GM19351 (cell line): Measurements from ENCODE around the gene STEAP3.

Source experiments
- ATAC-seq: cut with Tn5 transposase; IDR thresholded peaks from one replicate; pipeline ENCODE4 v1.9.1; 2021; ENCODE audit warnings: mild to moderate bottlenecking, moderate library complexity; ENCODE audit not compliant: unreplicated experiment

STEAP3 gene

DNA sequence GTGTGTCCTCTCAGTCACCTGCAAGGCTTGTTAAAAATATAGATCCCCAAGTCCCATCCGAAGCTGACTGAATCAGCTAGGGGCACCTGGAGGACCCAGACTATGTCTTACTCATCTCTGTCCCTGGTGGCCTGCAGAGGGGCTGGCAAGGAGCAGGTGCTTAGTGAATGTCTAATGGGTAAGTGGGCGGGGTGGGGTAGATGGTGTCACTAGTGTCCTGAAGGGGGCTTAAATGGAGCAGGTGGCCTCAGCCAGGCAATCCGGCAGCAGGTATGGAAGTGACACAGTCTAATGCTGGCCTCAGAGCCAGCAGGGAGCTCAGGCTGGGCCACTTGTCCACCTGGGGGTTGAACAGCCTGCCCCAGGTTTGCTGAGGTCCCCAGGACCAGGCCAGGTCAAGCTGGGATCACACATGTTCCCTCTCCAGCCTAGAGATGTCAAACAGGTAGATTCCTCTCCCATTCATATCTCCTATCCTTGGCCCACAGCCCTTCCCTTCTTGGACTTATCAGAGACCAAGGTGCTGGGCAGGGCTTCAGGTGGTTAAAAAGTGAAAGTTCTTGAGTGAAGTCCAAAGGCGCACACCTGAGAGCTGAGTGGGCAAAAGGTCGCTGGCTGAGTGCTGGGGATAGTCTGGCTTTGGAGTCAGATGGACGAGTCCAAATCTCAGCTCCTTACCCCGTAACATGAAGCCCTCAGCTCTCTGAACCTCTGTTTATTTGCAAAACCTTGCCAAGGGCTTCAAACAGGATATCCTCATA, 1.7 kb downstream of the STEAP3 start:
- ATAC-seq: no peak

DNA sequence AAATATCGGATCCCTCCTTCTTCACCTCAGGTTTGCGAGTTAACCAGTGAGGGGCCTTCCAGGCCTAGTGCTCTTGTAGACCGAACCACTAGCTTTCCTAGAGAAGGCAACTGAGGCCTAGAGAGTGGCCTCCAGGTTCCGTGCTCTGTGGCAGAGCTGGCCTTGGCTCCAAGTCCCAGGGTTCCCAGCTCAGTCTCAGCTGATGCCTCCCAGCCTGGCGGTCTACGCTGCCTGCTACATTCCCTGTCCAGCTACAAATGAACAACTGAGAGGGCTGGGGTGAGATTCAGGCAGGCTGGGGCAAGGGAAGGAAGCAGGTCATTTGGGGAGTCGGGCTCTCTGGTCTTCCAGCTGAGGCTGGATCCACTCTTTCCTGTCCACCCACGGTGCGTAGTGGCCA, 2.3 kb downstream of the STEAP3 start:
- no peak for ATAC-seq

DNA sequence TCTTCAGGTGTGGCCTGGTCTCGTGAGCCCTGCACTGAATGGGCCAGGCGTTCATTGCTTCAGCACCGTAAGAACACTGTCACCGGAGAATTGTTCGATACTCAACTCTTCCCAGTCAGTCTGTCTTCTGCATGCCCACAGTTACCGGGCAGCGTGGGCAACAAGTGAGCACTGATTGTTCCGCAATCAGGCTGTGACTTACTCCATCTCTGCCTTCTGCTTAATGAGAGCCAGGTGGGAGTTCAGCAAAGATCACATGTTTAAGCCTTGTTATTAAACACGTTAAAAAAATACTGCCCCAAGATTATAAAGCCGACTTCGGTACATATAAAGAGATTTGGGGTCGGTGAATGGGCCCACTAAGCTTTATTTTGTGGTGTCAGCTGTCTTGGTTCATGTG, 3.7 kb downstream of the STEAP3 start:
- no peak for ATAC-seq

DNA sequence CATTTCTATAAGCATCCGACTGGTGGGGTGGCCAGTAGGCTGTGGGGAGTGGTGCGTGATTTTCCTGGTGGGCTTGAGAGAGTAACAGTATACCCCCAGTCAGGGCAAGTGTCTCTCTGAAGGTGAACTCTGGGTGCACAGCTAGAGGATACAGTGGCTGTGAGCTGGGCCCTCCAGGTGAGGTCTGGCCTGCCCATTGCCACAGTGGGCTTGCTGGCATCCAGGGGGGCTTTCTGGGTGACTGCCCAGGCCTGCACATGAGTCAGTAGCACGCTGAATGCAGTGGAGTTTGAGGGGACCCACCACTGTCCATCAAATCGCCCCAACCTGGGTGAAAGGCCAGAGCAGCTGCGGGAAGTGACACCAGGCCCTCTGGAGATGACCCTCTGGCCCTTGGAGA, 4.5 kb downstream of the STEAP3 start:
- ATAC-seq: no peak

DNA sequence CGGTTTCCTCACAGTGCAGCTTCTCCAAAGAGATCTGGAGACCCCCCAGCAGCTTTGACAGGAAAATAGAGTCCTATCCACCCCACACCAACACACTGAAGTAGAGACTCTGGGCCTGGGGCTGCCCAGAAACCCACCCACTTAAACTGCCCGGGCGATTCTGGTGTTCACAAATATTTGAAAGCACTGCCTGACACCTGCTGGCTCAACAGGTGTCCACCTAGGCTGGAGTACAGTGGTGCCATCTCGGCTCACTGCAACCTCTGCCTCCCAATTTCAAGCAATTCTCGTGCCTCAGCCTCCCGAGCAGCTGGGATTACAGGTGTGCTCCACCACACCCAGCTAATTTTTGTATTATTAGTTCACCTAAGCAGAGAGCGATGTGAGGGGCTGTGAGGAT, 5.3 kb downstream of the STEAP3 start:
- ATAC-seq: no peak

DNA sequence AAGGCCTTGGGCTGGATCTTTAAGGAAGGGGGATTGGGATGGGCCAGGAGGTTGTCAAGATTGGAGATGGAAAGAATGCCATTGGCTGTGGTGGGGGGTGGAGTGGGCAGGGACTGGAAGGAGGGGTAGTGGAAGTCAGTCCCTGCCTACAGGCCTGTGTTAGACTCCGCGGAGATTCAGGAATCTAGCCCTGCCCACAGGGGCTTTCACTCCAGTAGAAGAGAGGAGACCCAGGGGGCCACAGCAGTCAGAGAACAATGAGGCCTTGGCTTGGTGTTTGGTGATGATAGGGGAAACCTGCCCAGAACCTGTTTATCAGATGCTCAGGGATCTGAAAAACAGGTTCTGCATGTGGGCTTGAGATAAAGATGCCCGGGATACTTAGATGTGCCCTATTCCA, 6.1 kb downstream of the STEAP3 start:
- ATAC-seq: no peak

DNA sequence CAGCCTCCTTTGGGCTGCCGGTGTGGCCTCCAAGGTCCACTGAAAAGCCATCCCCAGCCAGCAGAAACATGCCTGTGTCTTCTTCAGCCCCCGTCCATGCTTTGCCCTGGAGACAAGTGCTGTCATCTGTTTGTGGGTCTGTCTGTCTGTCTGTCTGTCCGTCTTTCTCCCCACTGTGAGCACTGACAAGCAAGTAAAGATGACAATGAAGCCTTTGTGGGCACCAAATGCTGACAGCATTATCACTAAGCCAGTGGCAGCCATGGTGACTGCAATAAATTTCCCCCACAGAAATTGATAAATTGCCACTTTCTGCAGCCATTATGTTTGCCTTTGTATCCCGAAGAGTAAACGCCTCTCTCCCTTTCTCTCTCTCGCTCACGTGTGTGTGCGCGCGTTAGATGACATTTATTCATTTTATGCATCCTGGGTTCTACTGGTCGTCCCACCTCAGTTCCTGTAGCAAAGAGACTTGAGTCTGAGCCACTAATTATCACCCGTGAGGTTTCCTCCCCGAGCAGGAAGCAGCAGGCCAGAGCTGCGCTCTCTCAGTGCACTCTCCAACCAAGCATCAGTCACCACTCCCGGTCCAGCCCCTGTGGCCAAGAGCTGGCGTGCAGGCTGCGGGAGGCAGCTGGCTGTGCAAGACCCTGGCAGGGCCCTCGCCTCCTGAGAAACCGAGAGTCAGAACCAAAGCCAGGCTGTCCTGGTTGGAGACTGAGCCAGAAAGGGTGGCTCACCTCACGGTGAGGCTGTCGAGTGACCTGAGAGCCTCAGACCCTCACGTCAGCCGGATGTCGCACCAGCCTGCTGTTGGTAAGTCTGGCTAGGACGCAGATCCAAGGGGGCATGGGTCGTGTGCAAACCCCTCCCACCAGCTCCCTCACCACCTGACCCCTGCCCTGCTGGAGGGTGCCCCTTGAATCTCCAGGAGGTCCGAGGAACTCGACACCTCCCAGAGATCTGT, 6.9 kb downstream of the STEAP3 start:
- no peak for ATAC-seq

DNA sequence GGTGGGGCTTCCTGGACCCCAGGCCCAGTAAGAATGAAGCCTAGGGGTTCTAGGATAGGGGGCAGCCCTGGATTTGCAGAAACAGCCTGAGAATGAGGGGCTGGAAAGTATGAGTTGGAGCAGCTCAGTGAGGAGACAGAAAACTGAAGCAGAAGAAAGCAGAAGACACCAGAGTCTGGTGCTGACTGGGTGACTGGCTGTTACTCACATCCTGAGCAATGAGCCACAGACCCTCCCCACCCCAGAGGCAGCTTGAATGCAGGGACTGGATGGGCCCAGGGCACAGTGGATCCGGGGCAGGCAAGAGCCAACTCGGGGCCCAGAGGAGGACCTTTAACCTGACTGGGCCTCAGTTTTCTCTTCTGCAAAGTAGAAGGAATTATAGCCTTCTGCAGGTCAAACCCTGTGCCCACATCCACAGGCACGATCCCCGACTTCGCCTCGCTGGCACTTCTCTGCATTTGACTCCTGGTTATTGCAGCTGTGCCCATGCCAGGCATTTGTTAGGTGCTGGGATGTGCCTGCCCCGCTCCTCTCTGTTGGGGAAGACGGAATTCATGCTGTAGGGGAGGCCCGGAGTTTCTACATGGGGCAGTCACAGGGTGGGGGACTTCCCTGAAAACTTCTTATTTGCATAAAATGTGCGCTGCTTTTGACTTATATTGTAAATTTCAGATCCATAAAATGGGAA, 8.5 kb downstream of the STEAP3 start:
- peak; percentile 51 for ATAC-seq

DNA sequence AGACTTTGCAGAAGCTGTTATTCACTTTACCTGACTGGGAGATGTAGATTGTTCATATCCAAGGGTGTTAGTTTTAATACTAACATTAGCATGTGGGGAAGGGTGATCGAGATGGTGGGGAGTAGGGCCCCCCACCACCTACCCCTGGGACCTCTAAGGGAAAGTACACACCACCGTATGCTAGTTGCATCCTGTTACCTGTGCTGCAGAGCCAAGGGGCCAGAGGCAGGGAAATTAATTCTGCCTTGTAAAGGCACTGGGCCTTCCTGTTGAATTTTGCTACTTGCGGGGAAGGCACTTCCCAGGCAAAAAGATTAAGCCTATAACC, 9.0 kb downstream of the STEAP3 start:
- ATAC-seq: no peak

DNA sequence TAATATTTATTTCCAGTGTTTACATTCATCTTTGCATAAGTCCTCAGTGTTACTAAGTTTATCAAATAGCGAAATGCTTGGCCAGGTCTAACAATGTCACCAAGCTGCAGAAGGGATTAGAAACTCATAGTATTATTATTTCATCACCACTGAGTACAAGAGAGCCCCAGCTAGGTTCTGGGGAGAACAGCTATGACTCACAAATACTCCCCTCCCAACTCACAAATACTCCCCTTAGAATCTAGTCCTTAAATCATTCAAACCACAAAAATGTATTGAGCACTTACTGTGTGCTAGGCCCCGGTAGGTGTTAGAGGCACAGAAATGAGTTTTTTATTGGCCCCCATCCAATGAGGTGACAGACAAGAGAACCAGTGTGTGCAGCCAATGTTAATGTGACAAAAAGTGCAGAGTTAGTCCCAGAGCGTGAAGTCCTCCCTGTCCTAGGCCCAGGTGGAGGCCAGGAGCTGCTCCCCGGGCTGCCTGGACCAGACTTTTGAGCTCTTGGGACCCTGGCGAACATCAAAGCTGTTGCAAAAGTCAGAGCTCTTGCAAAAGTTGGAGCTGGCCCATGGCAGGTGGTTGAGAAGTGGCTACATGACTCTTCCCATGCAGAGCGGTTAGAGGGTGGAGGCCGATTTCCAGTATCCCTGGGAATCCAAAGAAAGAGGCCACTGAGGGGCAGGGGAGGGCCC, 9.8 kb downstream of the STEAP3 start:
- ATAC-seq: peak; percentile 57

DNA sequence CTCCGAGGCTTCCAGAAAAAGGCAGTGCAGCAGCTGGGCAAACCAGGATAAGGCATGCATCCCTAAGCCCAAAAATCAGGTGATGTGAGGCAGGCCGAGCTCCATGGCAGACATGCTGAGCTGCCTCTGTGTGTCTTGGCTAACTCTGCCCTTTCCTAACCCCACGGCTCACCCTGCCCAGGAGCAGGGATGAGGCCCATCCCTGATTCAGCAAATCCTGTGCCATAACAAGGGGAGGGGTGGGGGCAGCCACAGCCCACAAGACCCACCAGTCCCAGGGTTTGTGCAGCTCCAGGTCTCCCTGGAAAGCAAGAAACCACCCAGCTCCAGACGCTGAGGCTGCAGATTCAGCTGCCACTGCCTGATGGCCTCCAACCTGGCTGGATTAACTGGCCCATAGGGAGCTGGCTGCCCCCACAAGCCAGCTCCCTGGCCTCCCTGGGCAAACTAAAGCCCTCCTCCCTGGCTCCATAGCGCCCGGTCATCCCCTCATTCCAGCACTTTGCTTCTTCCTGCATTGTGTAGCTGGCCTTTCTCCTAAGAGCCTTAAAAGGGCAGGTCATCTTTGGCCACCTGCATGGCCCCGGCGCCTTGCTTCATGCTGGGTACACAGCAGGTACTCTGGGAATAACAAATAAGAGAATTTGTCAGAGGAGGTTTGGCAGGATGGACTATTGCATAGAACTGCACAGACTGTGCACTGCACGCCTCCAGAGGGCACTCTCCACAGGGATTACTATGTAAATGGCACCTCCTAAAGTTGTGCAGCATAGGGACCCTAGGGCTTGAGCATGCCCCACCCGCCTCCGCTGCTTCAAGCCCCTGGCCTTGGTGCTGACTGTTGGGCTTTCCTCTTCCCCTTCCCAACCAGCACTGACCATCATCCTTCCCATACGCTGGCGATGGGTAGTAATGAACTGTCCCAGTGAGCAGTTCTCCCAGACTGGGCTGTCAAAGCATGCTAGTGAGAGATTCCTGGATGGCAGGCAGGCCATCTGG, 10.7 kb downstream of the STEAP3 start:
- ATAC-seq: peak; percentile 22

DNA sequence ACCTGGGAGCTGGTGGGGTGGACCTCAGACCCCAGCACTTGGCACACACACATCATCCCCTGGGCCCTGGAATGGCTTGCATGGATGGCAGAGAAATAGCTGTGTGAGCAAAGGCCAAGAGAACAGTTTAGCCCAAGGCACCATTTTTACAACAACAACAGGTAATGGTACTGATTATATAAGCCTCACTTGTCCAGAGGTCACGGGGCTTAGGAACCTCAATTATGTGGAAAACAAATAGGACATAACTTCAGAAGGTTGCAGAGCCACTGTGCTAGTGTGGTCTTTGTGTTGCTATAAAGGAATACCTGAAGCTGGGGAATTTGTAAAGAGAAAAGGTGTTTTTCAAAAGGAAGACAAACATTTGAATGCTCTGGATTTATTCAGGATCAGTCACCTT, 13.2 kb downstream of the STEAP3 start:
- ATAC-seq: no peak

DNA sequence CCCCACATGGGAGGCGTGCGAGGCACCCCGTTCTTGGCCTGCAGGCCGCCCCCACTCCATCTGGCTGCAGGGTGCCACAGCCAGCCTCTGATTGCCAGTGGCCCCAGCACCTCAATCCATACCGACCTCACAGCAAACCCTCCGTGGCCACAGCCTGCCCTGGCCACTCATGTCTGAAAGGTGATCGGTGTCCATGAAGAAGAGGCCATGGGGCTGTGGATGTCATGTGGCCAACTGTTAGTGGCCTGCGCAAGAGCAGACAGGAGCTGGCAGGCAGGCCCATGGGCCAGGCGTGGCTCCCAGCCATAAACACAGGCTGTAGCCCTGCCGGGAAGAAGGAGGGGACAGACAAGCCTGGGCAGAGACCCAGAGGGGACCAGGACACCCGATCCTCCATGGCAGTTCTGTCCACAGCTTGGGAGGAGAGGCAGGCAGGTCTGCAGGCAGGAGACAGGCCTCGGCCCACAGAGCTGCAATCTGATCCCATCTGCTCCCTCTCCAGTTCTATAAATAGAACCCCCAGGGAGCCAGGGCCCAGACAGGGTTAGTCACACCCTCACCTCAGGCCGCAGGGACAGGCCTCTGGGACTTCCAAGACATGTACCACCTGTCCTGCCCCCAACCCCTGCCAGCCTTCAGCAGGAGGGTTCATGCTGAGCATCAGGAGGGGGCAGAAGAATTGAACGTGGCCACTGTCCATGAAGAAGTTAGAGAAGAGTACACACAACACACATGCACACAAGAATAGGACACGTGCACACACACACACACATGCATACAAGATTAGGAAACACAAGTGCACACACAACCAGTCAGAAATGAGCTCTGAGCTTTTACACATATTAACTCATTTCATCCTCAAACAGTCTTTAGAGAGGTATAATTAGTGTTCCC, 16.9 kb downstream of the STEAP3 start:
- ATAC-seq: no peak

DNA sequence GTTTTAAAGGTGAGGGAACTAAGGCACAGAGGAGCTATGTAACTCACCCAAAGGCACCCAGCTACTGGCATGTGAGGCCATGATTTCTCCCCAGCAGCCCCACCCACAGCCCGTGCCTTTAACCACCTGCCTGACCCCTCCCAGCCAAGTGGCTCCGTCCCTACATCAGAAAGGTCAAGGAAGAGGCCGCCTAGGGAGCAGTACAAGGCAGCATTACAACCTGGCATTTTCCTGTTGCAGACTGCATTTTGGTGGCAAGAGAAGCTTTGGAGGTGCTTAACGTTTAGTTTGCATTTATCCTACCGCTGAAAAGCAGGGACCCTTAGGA, 17.5 kb downstream of the STEAP3 start:
- no peak for ATAC-seq

DNA sequence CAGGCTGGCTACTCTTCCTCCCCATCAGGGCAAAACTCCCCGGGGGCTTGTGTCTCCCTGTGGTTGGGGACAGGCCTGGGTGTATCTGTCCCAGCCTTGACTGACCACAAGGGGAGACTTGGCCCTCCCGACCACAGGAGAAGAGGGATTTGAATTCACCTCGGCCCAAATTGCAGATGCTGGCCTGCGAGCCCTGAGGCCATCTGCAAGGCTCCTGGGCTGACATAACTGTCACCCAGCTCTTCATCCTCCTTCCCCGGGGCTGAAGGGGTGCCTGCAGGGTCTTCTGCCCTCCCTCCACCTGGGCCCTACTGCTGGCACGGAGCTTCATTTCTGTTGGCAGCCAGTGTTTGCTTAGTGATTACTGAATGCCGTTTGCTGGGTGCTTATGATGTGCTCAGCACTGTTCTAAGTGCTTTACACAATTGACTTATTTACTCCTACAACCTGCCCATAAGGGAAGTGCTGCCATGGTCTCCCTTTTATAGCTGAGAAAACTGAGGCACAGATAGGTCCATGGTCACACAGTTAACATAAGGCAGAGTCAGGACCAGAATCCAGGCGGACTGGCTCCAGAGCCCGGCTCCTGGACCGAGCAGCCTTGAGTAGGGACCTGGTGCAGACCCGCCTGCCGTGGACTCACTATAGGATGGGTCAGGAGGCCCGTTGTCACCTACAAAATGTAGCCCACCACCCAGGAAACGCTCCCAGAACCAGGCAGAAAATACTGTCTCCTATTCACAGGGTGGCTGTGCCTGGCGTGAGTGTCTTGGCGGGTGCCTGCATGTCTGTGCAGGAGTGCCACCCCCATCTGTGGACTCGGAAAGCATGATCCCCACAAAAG, 18.9 kb downstream of the STEAP3 start:
- ATAC-seq: no peak

DNA sequence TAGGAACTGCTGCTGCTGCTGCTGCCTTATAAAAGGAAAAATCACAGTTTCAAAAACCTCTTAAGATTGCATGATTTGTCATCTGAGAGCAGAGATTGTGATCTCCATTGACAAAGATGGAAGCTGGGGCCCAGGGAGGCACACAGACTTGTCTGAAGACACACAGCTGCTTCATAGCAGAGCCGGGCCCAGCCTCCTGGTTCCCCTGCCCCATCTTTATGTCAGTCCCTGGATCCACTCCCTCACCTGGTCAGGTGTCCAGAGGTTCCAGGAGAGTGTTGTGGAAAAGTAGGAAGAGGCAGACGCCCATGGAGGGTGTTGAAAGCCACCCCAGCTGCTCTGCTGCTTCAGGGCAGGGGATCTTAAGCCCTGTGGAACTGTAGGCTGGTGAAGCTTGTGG, 20.0 kb downstream of the STEAP3 start:
- ATAC-seq: no peak

DNA sequence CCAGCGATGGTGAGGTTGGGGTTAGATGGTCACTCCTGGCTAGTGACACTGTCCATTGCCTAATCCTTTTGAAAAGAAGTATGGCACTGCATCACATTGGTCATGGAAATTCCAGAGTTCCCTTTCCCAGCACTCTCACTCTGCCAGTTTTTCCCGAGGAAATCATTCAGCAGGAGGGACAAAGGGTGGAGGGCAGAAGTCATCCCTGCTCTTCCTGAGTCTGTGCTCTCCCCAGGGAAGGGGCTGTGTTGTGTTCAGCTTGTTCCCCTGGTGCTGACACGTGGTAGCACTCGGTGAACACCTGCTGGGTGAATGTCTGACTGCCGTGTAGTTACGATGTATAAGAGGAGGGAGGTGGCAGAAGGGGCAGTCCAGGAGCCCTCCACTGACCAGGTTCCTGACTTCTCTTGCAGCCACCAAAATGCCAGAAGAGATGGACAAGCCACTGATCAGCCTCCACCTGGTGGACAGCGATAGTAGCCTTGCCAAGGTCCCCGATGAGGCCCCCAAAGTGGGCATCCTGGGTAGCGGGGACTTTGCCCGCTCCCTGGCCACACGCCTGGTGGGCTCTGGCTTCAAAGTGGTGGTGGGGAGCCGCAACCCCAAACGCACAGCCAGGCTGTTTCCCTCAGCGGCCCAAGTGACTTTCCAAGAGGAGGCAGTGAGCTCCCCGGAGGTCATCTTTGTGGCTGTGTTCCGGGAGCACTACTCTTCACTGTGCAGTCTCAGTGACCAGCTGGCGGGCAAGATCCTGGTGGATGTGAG, 21.6 kb downstream of the STEAP3 start:
- ATAC-seq: no peak
